ENCODE measurements around the gene CTXN1. TPM values are rescaled to one million over a fixed set of nuclear protein-coding genes. Genes with fewer than 3 reads are reported as not detected.

Gene CTXN1
- total RNA-seq, 8 experiments from 2014 or later = 0.87 to 29.6 (median 9.1) TPM

GRCh38 chr19:7877249-7877836 is 48.6 kb downstream of the CTXN1 start:
- 33 to 100% (median 80%) methylated on average over 1 to 6 of the region's 6 CpGs; no CpG with 5 or more reads in 2 of the 10 experiments for WGBS, 10 experiments
- ATAC-seq (replicated peaks in 6 of 8) = no peak
- H3K4me3 ChIP-seq = no peak overlapping the region
- peaks cover 13 to 14% of the 10 kb centered on the region in 2 donors for H3K4me1 ChIP-seq (replicated peaks in 1 of 2)
- no peak overlapping the region for H3K27ac ChIP-seq
- in situ Hi-C loops (cut with MboI; ENCODE audit: low pct_unique_long_range_greater_than_20kb in 2 of 9, low sequenced_read_pairs in 9 of 9, unreplicated experiment in 9 of 9) = no loop called here

GRCh38 chr19:7874897-7875273 is 51.0 kb downstream of the CTXN1 start:
- Histone ChIP-seq H3K4me3 (peak overlapping the region; percentile 46 to 85 (median 79)), H3K27ac (peak overlapping the region; percentile 46 to 85), H3K4me1 (replicated peaks in 1 of 2) (peaks cover 23% of the 10 kb centered on the region in 2 donors)
- in situ Hi-C loops (cut with MboI; ENCODE audit: low pct_unique_long_range_greater_than_20kb in 2 of 9, low sequenced_read_pairs in 9 of 9, unreplicated experiment in 9 of 9) = no loop called here
- 20 to 61% (median 38%) methylated on average over 1 to 4 of the region's 12 CpGs; no CpG with 5 or more reads in 6 of the 10 experiments for WGBS, 10 experiments
- ATAC-seq (replicated peaks in 6 of 8) = no peak

Other genes with a start within 250 kb of the CTXN1 start
- gene MCEMP1, start 249.0 kb downstream of the CTXN1 start, total RNA-seq = under 1 TPM in 2 of 8 experiments, not detected in 6; 0.13 to 0.85 TPM
- 100 to 1,000 TPM in 4 of 8 experiments, 10 to 100 TPM in 4; 54.1 to 192 (median 109) TPM for gene TRAPPC5, start 245.3 kb downstream of the CTXN1 start, total RNA-seq
- under 1 TPM in 7 of 8 experiments, not detected in 1; 0.11 to 0.59 (median 0.32) TPM for gene FCER2, start 224.0 kb downstream of the CTXN1 start, total RNA-seq
- under 1 TPM in 1 of 8 experiments, not detected in 7; 0.20 TPM for gene CLEC4G, start 194.0 kb downstream of the CTXN1 start, total RNA-seq
- gene CD209, start 178.6 kb downstream of the CTXN1 start, total RNA-seq = under 1 TPM in 6 of 8 experiments, not detected in 2; 0.09 to 0.57 (median 0.14) TPM
- gene CLEC4M, start 162.9 kb downstream of the CTXN1 start, total RNA-seq = under 1 TPM in 4 of 8 experiments, not detected in 4; 0.10 to 0.71 (median 0.24) TPM
- 10 to 100 TPM in 7 of 8 experiments, 1 to 10 TPM in 1; 7.7 to 25.7 (median 16.7) TPM for gene EVI5L, start 95.9 kb downstream of the CTXN1 start, total RNA-seq
- 1 to 10 TPM in 5 of 8 experiments, under 1 TPM in 3; 0.27 to 6.4 (median 1.3) TPM for gene PRR36, start 51.7 kb downstream of the CTXN1 start, total RNA-seq
- 1 to 10 TPM in 4 of 8 experiments, under 1 TPM in 3, not detected in 1; 0.16 to 3.1 (median 1.4) TPM for gene LRRC8E, start 37.6 kb downstream of the CTXN1 start, total RNA-seq
- gene MAP2K7, start 22.3 kb downstream of the CTXN1 start, total RNA-seq = 10 to 100 TPM; 10.3 to 28.2 (median 16.9) TPM
- 1 to 10 TPM in 1 of 8 experiments, under 1 TPM in 6, not detected in 1; 0.16 to 1.2 (median 0.45) TPM for gene TGFBR3L, start 11.3 kb downstream of the CTXN1 start, total RNA-seq
- 10 to 100 TPM; 12.5 to 27.1 (median 19.1) TPM for gene SNAPC2, start 5.8 kb downstream of the CTXN1 start, total RNA-seq
- 100 to 1,000 TPM in 2 of 8 experiments, 10 to 100 TPM in 6; 38.7 to 106 (median 65.1) TPM for gene TIMM44, start 17.5 kb upstream of the CTXN1 start, total RNA-seq
- gene ELAVL1, start 79.5 kb upstream of the CTXN1 start, total RNA-seq = 10 to 100 TPM; 22.4 to 86.2 (median 31.9) TPM
- gene CCL25, start 126.6 kb upstream of the CTXN1 start, total RNA-seq = 1 to 10 TPM in 1 of 8 experiments, under 1 TPM in 3, not detected in 4; 0.41 to 1.3 (median 0.75) TPM
- gene FBN3, start 223.5 kb upstream of the CTXN1 start, total RNA-seq = 1 to 10 TPM in 5 of 8 experiments, under 1 TPM in 1, not detected in 2; 0.07 to 4.8 (median 3.6) TPM

Measured in motor neuron (in vitro differentiated cells).